ENCODE results near the gene PLAA.

Gene PLAA

DNA sequence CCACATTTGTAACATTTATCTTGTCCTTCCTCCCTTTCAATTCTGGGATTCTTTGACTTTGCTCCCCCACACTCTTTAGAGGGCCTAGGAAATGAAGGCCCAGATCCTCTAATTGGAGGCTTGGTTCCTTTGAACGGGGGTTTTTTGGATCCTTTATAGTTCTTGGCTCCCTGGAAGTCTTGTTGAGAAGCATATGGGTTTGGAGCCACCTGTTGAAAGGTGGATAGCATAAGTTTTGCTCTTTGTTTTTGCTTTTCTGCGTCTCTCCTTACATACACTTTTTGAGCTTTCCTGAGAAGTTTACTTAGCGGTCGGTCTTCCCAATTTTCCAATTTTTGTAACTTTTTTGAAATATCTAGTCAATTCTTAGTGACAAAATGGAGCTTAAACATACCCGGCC is 26.9 kb upstream of the PLAA start:
- Histone ChIP-seq H3K9me3 (no peaks in the 10 kb centered on the region; the same call in 1 of the 2 replicates), H3K4me1 (no peaks in the 10 kb centered on the region), H3K4me3 (ENCODE audit: low read depth, low read length) (no peak overlapping the region), H3K36me3 (no peaks in the 10 kb centered on the region), H3K27me3 (no peaks in the 10 kb centered on the region)
- no peak for TF ChIP-seq CTCF (IDR thresholded peaks at IDR 0.05; ENCODE audit: low read depth, low read length)
- no peak for DNase-seq

DNA sequence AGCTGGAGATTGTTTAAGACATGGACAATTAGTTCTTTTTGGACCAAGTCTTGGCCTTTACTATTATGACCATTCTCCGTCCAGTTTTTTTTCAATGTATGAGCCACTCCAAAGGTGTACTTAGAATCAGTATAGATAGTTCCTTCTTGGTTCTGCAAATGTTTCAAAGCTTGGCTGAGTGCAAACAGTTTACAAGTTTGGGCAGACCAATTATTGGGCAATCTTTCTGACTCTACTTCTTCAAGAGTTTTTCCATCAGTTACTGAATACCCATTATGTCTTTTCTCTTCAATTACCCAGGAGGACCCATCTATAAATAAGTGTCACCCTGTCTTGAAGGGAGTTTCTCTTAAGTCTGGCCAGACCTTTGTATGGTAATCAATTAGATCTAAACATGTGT is 24.7 kb upstream of the PLAA start:
- no peaks in the 10 kb centered on the region for H3K36me3 ChIP-seq
- no peaks in the 10 kb centered on the region for H3K4me1 ChIP-seq
- no peak overlapping the region for H3K4me3 ChIP-seq (ENCODE audit: low read depth, low read length)
- TF ChIP-seq CTCF (IDR thresholded peaks at IDR 0.05; ENCODE audit: low read depth, low read length) = no peak
- H3K9me3 ChIP-seq = no peaks in the 10 kb centered on the region; the same call in 1 of the 2 replicates
- no peaks in the 10 kb centered on the region for H3K27me3 ChIP-seq
- DNase-seq = no peak

- H3K9me3 ChIP-seq = no peaks in the 10 kb centered on the region
- no peak for DNase-seq
These were observed 9.8 kb upstream of the PLAA start for GRCh38 chr9:26956860-26957233.

GRCh38 chr9:26955921-26956859 is 9.1 kb upstream of the PLAA start, which contains the start of gene IFT74:
Gene IFT74, plus strand, starts transcription at chr9:26956412. Its CDS starts 5,556 bp downstream, at chr9:26961968.
- TF ChIP-seq CTCF (IDR thresholded peaks at IDR 0.05; ENCODE audit: low read depth, low read length) = no peak
- Histone ChIP-seq H3K9me3 (no peaks in the 10 kb centered on the region), H3K27me3 (no peaks in the 10 kb centered on the region), H3K4me1 (no peaks in the 10 kb centered on the region), H3K36me3 (no peaks in the 10 kb centered on the region), H3K4me3 (ENCODE audit: low read depth, low read length) (peak within 1 kb of the TSS; percentile 69)
- peak; percentile 98 for DNase-seq

More at GRCh38 chr9:26956860-26957233, 9.8 kb upstream of the PLAA start:
- Histone ChIP-seq H3K27me3 (no peaks in the 10 kb centered on the region), H3K4me1 (no peaks in the 10 kb centered on the region), H3K36me3 (no peaks in the 10 kb centered on the region; the same call in 1 of the 2 replicates), H3K4me3 (ENCODE audit: low read depth, low read length) (peak overlapping the region; percentile 69)
- no peak for TF ChIP-seq CTCF (IDR thresholded peaks at IDR 0.05; ENCODE audit: low read depth, low read length)

GRCh38 chr9:26955222-26955903 is 8.3 kb upstream of the PLAA start:
- H3K4me3 ChIP-seq (ENCODE audit: low read depth, low read length) = peak overlapping the region; percentile 69
- no peaks in the 10 kb centered on the region for H3K36me3 ChIP-seq
- H3K4me1 ChIP-seq = no peaks in the 10 kb centered on the region
- no peak for DNase-seq
- no peaks in the 10 kb centered on the region for H3K9me3 ChIP-seq
- H3K27me3 ChIP-seq = no peaks in the 10 kb centered on the region
- no peak for TF ChIP-seq CTCF (IDR thresholded peaks at IDR 0.05; ENCODE audit: low read depth, low read length)
